Progenitor cell of endocrine pancreas (in vitro differentiated cells): ENCODE results near the gene OTOP2. TPM values are rescaled to one million over a fixed set of nuclear protein-coding genes. Genes with fewer than 3 reads are reported as not detected.
A peak's percentile ranks its signal among the peaks of the same experiment; 100 is the strongest.

Experiments
- DNase-seq: peaks from one replicate; pipeline ENCODE4 v3.0.0; 2021; ENCODE audit warnings: low spot score; ENCODE audit not compliant: unreplicated experiment
- H3K27ac Mint-ChIP-seq: 2 replicates; pipeline ENCODE4 v1.8.0; 2021; ENCODE audit warnings: mild to moderate bottlenecking, moderate library complexity, mixed read lengths
- H3K27me3 Mint-ChIP-seq: 2 replicates; pipeline ENCODE4 v1.8.0; 2021; ENCODE audit warnings: mixed read lengths
- H3K36me3 Mint-ChIP-seq: 2 replicates; pipeline ENCODE4 v1.8.0; 2022; ENCODE audit warnings: mixed read lengths; ENCODE audit not compliant: insufficient read depth
- H3K4me1 Mint-ChIP-seq: 2 replicates; pipeline ENCODE4 v1.8.0; 2021; ENCODE audit warnings: low read depth, mixed read lengths
- H3K4me3 Mint-ChIP-seq: 2 replicates; pipeline ENCODE4 v1.8.0; 2021; ENCODE audit warnings: low read depth, mild to moderate bottlenecking, moderate library complexity, mixed read lengths
- H3K9me3 Mint-ChIP-seq: 2 replicates; pipeline ENCODE4 v1.8.0; 2021; ENCODE audit warnings: low read depth, mixed read lengths
- CTCF ChIP-seq: fragments of 200-600 bp; sonication (generic); IDR thresholded peaks from one replicate; pipeline ENCODE4 v1.5.0; 2021; ENCODE audit warnings: antibody characterized with exemption, mild to moderate bottlenecking; ENCODE audit not compliant: unreplicated experiment
- long read RNA-seq: library from polyadenylated mRNA; unstranded; transcript quantifications from one replicate; pipeline ENCODE4 v2.0.0, GENCODE V29; 2020
- total RNA-seq: library from RNA; stranded (reverse); gene quantifications from 2 replicates; pipeline ENCODE4 v1.2.1, GENCODE V29; 2021

The OTOP2 gene, protein sequence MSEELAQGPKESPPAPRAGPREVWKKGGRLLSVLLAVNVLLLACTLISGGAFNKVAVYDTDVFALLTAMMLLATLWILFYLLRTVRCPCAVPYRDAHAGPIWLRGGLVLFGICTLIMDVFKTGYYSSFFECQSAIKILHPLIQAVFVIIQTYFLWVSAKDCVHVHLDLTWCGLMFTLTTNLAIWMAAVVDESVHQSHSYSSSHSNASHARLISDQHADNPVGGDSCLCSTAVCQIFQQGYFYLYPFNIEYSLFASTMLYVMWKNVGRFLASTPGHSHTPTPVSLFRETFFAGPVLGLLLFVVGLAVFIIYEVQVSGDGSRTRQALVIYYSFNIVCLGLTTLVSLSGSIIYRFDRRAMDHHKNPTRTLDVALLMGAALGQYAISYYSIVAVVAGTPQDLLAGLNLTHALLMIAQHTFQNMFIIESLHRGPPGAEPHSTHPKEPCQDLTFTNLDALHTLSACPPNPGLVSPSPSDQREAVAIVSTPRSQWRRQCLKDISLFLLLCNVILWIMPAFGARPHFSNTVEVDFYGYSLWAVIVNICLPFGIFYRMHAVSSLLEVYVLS
- not detected in 2 replicates for total RNA-seq
- long read RNA-seq: 0 reads

- H3K4me1 Mint-ChIP-seq: peaks cover 2% of the 10 kb centered on the region
- peaks cover 68% of the 10 kb centered on the region for H3K27me3 Mint-ChIP-seq
- H3K9me3 Mint-ChIP-seq: no peaks in the 10 kb centered on the region
- TF ChIP-seq CTCF: no peak
- DNase-seq: no peak
- no peak within 1 kb of the TSS for H3K4me3 Mint-ChIP-seq
- H3K36me3 Mint-ChIP-seq: no peaks in the 10 kb centered on the region
- H3K27ac Mint-ChIP-seq: no peak within 1 kb of the TSS
These were observed at the start of gene OTOP2 for GRCh38 chr17:74924250-74924948. OTOP2 (plus strand) TSS chr17:74924273; CDS start chr17:74924633, 360 bp downstream.

- no peak for TF ChIP-seq CTCF
- Mint-ChIP-seq H3K27me3 (peaks cover under 1% of the 10 kb centered on the region), H3K36me3 (no peaks in the 10 kb centered on the region), H3K27ac (peak overlapping the region; percentile 29), H3K4me3 (no peak overlapping the region), H3K4me1 (peaks cover 32% of the 10 kb centered on the region), H3K9me3 (no peaks in the 10 kb centered on the region)
- no peak for DNase-seq
These were observed 49.4 kb upstream of the OTOP2 start for GRCh38 chr17:74874615-74875037.

DNA sequence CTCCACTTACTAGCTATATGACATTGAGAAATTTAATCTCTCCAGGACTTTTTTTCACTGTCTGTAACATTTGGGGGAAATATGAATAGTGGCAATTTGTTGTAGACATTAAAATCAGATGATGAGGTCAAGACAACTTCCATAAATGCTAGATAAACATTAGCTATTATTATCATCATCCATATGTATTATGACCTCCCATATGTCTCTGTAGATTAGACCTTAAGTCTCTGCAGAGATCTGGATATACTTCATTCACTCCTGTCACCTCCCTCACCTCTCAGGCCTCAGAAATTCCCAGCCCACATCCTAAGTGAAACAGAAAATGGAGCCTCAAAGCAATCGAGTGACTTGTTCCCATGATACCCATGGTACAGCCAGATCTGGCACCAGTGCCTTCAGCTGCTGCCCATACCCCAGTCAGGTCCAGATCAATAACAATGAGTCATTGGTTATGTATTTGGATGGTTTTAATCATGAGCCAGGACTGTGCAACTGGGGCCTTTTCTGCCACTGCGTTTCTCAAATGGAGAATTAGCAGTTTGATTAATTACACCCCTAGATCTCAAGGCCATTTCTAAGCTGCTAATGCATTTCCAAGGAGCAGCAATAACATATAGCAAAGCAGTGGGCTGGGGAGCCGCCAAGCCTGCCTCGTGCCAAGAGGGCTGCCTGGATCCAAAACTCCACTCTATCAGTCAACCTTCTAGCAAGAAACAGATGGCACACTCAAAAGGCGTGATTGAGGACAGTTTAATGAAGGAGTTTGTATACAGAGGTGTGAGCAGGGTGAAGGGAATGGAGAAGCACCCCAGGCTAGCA lies 48.7 kb upstream of the OTOP2 start:
- Mint-ChIP-seq H3K36me3 (no peaks in the 10 kb centered on the region), H3K4me3 (peak overlapping the region; percentile 13), H3K9me3 (no peaks in the 10 kb centered on the region), H3K4me1 (peaks cover 32% of the 10 kb centered on the region), H3K27ac (peak overlapping the region; percentile 71), H3K27me3 (peaks cover 4% of the 10 kb centered on the region)
- no peak for TF ChIP-seq CTCF
- no peak for DNase-seq

GRCh38 chr17:74875977-74876593 lies 48.0 kb upstream of the OTOP2 start:
- H3K4me3 Mint-ChIP-seq: no peak overlapping the region
- H3K9me3 Mint-ChIP-seq: no peaks in the 10 kb centered on the region
- H3K27ac Mint-ChIP-seq: peak overlapping the region; percentile 71

More at GRCh38 chr17:74875977-74876593, 48.0 kb upstream of the OTOP2 start:
- Mint-ChIP-seq H3K36me3 (no peaks in the 10 kb centered on the region), H3K4me1 (peaks cover 32% of the 10 kb centered on the region), H3K27me3 (peaks cover 4% of the 10 kb centered on the region)
- TF ChIP-seq CTCF: no peak
- no peak for DNase-seq
